HCT116 (cell line): ENCODE data around the gene SPRED1. TPM values are rescaled to one million over a fixed set of nuclear protein-coding genes. Genes with fewer than 3 reads are reported as not detected.

Experiments used
- ATAC-seq: fragments of 200-7000 bp; cut with Tn5 transposase; 2 replicates; pipeline ENCODE4 v1.9.1; 2020; ENCODE audit warnings: mild to moderate bottlenecking, moderate library complexity
- BruUV-seq: library from RNA; stranded (reverse); fragments of 400-500 nt; replicated peaks from 2 replicates; lab custom pipeline; 2021; lab: Mats Ljungman, UMichigan
- CTCF ChIA-PET: fragments of 300-600 bp; sonication (Branson Sonifier 250); formaldehyde crosslinking; loops from one replicate; lab custom pipeline; 2021; ENCODE audit warnings: antibody characterized with exemption; lab: Charles Lee
- POLR2A ChIA-PET: fragments of 300-600, 350-600 bp; sonication (Branson Sonifier 250); formaldehyde crosslinking; loops from one replicate; lab custom pipeline; 2021; ENCODE audit warnings: antibody characterized with exemption; lab: Charles Lee
- RAD21 ChIA-PET, 2 experiments: fragments of 300-600 bp; sonication (Branson Sonifier 250); formaldehyde crosslinking; loops; one replicate each; lab custom pipeline; 2023; ENCODE audit warnings: low total read pairs in 2 of 2; ENCODE audit not compliant: uncharacterized antibody in 2 of 2, unreplicated experiment in 2 of 2, low non-redundant PET in 1 of 2; lab: Charles Lee
- DNase-seq: peaks from one replicate; pipeline ENCODE4 v3.0.0-alpha.2; 2010; ENCODE audit warnings: low read depth, low spot score
- H2AFZ ChIP-seq: fragments of 200-600 bp; shearing (Covaris generic), sonication (generic); 2 replicates; pipeline ENCODE4 v1.6.1; 2017; ENCODE audit warnings: low read depth, mixed run types, mixed read lengths, antibody characterized with exemption, low read length; ENCODE audit not compliant: poor library complexity, severe bottlenecking
- H3K27ac ChIP-seq: 2 replicates; pipeline ENCODE4 v1.5.1; 2012; ENCODE audit warnings: low read depth, low read length
- H3K27me3 ChIP-seq: fragments of 200-600 bp; sonication (generic); 2 replicates; pipeline ENCODE4 v1.6.1; 2016; ENCODE audit warnings: mixed run types, low read length, mixed read lengths; ENCODE audit not compliant: insufficient read depth
- H3K36me3 ChIP-seq, 2 experiments: fragments of 200-500 bp in 1 of 2; fragments of 200-600 bp in 1 of 2; sonication (Bioruptor generic) in 1 of 2; sonication (generic) in 1 of 2; 2 replicates each; pipeline versions ENCODE4 v1.5.1 to v1.6.1; 2014 to 2016; ENCODE audit warnings: low read length in 2 of 2, inconsistent platforms in 1 of 2, mixed read lengths in 1 of 2, mixed run types in 1 of 2; ENCODE audit not compliant: insufficient read depth in 2 of 2, control insufficient read depth in 1 of 2
- H3K4me1 ChIP-seq, 2 experiments: fragments of 200-600 bp in 1 of 2; sonication (generic) in 1 of 2; 2 replicates each; pipeline versions ENCODE4 v1.5.1 to v1.6.1; 2012 to 2017; ENCODE audit warnings: low read length in 2 of 2, inconsistent platforms in 1 of 2, mild to moderate bottlenecking in 1 of 2, mixed read lengths in 1 of 2, mixed run types in 1 of 2, moderate library complexity in 1 of 2; ENCODE audit not compliant: insufficient read depth in 2 of 2, control insufficient read depth in 1 of 2
- H3K4me2 ChIP-seq: fragments of 200-600 bp; sonication (generic); 2 replicates; pipeline ENCODE4 v1.6.1; 2017; ENCODE audit warnings: mixed run types, low read length, mixed read lengths
- H3K4me3 ChIP-seq, 2 experiments: fragments of 200-600 bp in 1 of 2; sonication (generic) in 1 of 2; replicated peaks in 1 of 2; 2 replicates each; pipeline ENCODE4 v1.5.1; 2011 to 2016; ENCODE audit warnings: low read length in 2 of 2, control low read depth in 1 of 2, low read depth in 1 of 2, mild to moderate bottlenecking in 1 of 2, mixed read lengths in 1 of 2, mixed run types in 1 of 2
- H3K79me2 ChIP-seq: fragments of 200-600 bp; sonication (generic); 2 replicates; pipeline ENCODE4 v1.6.1; 2017; ENCODE audit warnings: mild to moderate bottlenecking, mixed run types, low read length, moderate library complexity, mixed read lengths; ENCODE audit not compliant: insufficient read depth
- H3K9ac ChIP-seq: fragments of 200-600 bp; sonication (generic); 2 replicates; pipeline ENCODE4 v1.6.1; 2016; ENCODE audit warnings: low read length, mixed read lengths
- H3K9me2 ChIP-seq: fragments of 200-600 bp; sonication (generic), shearing (Covaris generic); 2 replicates; pipeline ENCODE4 v1.6.1; 2017; ENCODE audit warnings: mixed run types, mild to moderate bottlenecking, moderate library complexity; ENCODE audit not compliant: insufficient read depth
- H3K9me3 ChIP-seq, 2 experiments: fragments of 200-500 bp in 1 of 2; fragments of 200-600 bp in 1 of 2; sonication (Bioruptor generic) in 1 of 2; sonication (generic) in 1 of 2; 2 replicates each; pipeline ENCODE4 v1.6.1; 2014 to 2017; ENCODE audit warnings: low read length in 2 of 2, mixed read lengths in 2 of 2, inconsistent platforms in 1 of 2, low read depth in 1 of 2, mild to moderate bottlenecking in 1 of 2, mixed run types in 1 of 2, moderate library complexity in 1 of 2; ENCODE audit not compliant: control insufficient read depth in 1 of 2, insufficient read depth in 1 of 2
- H4K20me1 ChIP-seq: fragments of 200-600 bp; sonication (generic), shearing (Covaris generic); 2 replicates; pipeline ENCODE4 v1.6.1; 2017; ENCODE audit warnings: mixed run types, mild to moderate bottlenecking, moderate library complexity; ENCODE audit not compliant: insufficient read depth
- ATF3 ChIP-seq: IDR thresholded peaks from 2 replicates; pipeline ENCODE4 v1.6.1; 2012
- CTCF ChIP-seq, 3 experiments: fragments of 200-600 bp in 1 of 3; sonication (generic) in 1 of 3; IDR thresholded peaks in 2 of 3; conservative IDR thresholded peaks in 1 of 3; 2 replicates each; pipeline ENCODE4 v1.5.1; 2012 to 2017; ENCODE audit warnings: low read depth in 2 of 3, low read length in 2 of 3, antibody characterized with exemption in 1 of 3, borderline replicate concordance in 1 of 3, control low read depth in 1 of 3, mild to moderate bottlenecking in 1 of 3, mixed read lengths in 1 of 3, mixed run types in 1 of 3, moderate library complexity in 1 of 3; ENCODE audit not compliant: insufficient read depth in 1 of 3
- EGR1 ChIP-seq: IDR thresholded peaks from 2 replicates; pipeline ENCODE4 v1.6.1; 2012; ENCODE audit warnings: low read depth
- ELF1 ChIP-seq: IDR thresholded peaks from 2 replicates; pipeline ENCODE4 v1.6.1; 2012; ENCODE audit warnings: low read depth, borderline replicate concordance
- EZH2 ChIP-seq: fragments of 200-600 bp; sonication (generic); IDR thresholded peaks from 2 replicates; pipeline ENCODE4 v1.6.1; 2017; ENCODE audit warnings: antibody characterized with exemption, mixed run types
- EZH2phosphoT487 ChIP-seq: fragments of 200-600 bp; IDR thresholded peaks from 2 replicates; pipeline ENCODE4 v1.6.1; 2018; ENCODE audit warnings: antibody characterized with exemption, borderline replicate concordance
- FOSL1 ChIP-seq: IDR thresholded peaks from 2 replicates; pipeline ENCODE4 v1.6.1; 2012; ENCODE audit warnings: low read depth
- POLR2A ChIP-seq: IDR thresholded peaks from 2 replicates; pipeline ENCODE4 v1.7.0; 2011; ENCODE audit warnings: borderline replicate concordance; ENCODE audit not compliant: insufficient read depth, insufficient read length; ENCODE audit errors: extremely low read depth
- POLR2AphosphoS5 ChIP-seq: IDR thresholded peaks from 2 replicates; pipeline ENCODE4 v1.6.1; 2011; ENCODE audit warnings: mild to moderate bottlenecking, low read depth, low read length, moderate library complexity
- RAD21 ChIP-seq: IDR thresholded peaks from 2 replicates; pipeline ENCODE4 v1.6.1; 2012; ENCODE audit warnings: low read depth, mild to moderate bottlenecking
- REST ChIP-seq: IDR thresholded peaks from 2 replicates; pipeline ENCODE4 v1.6.1; 2012; ENCODE audit warnings: low read depth
- SIN3A ChIP-seq: IDR thresholded peaks from 2 replicates; pipeline ENCODE4 v1.6.1; 2012; ENCODE audit warnings: low read depth
- SP1 ChIP-seq: IDR thresholded peaks from 2 replicates; pipeline ENCODE4 v1.6.1; 2012; ENCODE audit warnings: low read depth
- SRF ChIP-seq: IDR thresholded peaks from 2 replicates; pipeline ENCODE4 v1.6.1; 2012; ENCODE audit warnings: low read depth
- TCF7L2 ChIP-seq: IDR thresholded peaks from 2 replicates; pipeline ENCODE4 v1.7.0; 2011; ENCODE audit warnings: borderline replicate concordance, inconsistent platforms; ENCODE audit not compliant: insufficient read depth, insufficient read length; ENCODE audit errors: extremely low read depth
- ZFX ChIP-seq: fragments of 450-650 bp; IDR thresholded peaks from 2 replicates; pipeline ENCODE4 v1.6.1; 2017
- ZNF274 ChIP-seq: fragments of 200-500 bp; sonication (Bioruptor generic); IDR thresholded peaks from 2 replicates; pipeline ENCODE4 v1.6.1; 2014; ENCODE audit warnings: mild to moderate bottlenecking, low read depth, low read length, inconsistent platforms
- intact Hi-C: fragments of 100-400 bp; cut with micrococcal nuclease; formaldehyde crosslinking; loops from 2 replicates; pipeline ENCODE4 v1.10.0; 2022
- total RNA-seq: library from RNA; stranded (reverse); gene quantifications from one replicate; pipeline ENCODE4 v1.2.1, GENCODE V29; 2021; ENCODE audit not compliant: unreplicated experiment

Gene SPRED1
- total RNA-seq, 1 experiment from 2014 or later: 24.7 TPM

- H2AFZ ChIP-seq: no peak overlapping the region
- intact Hi-C loops: no loop called here
- no TSS peak for BruUV-seq
- no peaks in the 10 kb centered on the region for H3K9me2 ChIP-seq
- no peak overlapping the region for H3K27ac ChIP-seq
- no peaks in the 10 kb centered on the region for H3K27me3 ChIP-seq
- H3K4me2 ChIP-seq: no peak overlapping the region
- no peaks in the 10 kb centered on the region for H3K9me3 ChIP-seq
- H3K79me2 ChIP-seq: peaks cover 58% of the 10 kb centered on the region
- H3K4me3 ChIP-seq: no peak overlapping the region
- CTCF ChIA-PET: no interaction called here
- no peak overlapping the region for H3K9ac ChIP-seq
- H3K4me1 ChIP-seq: no peaks in the 10 kb centered on the region
- no peak for DNase-seq
- no peaks in the 10 kb centered on the region for H3K36me3 ChIP-seq
- peaks cover 4% of the 10 kb centered on the region; the same call in 1 of the 2 replicates for H4K20me1 ChIP-seq
- POLR2A ChIA-PET: no interaction called here
- RAD21 ChIA-PET: no interaction called here
- no peak for ATAC-seq
- TF ChIP-seq RAD21 (no peak), ATF3 (no peak), REST (no peak), ELF1 (no peak), EZH2 (no peak), FOSL1 (no peak), CTCF (IDR thresholded peaks at IDR 0.05 in 2 of 3, conservative IDR thresholded peaks at IDR 0.05 in 1 of 3; ENCODE audit: borderline replicate concordance in 1 of 3, insufficient read depth in 1 of 3, low read depth in 2 of 3, low read length in 2 of 3) (no peak), ZFX (no peak), SP1 (no peak), ZNF274 (no peak), POLR2AphosphoS5 (no peak), POLR2A (no peak), EZH2phosphoT487 (no peak), SRF (no peak), SIN3A (no peak), TCF7L2 (no peak), EGR1 (no peak)
- TF ChIP-seq, all 23 proteins: peak for 0
These were observed 67.5 kb downstream of the SPRED1 start for GRCh38 chr15:38320181-38320580.
